H9 (cell line): ENCODE results near the gene DNASE1L3. TPM values are rescaled to one million over a fixed set of nuclear protein-coding genes. Genes with fewer than 3 reads are reported as not detected.

Experiments
- DNase-seq: peaks from one replicate; pipeline ENCODE4 v3.0.0-alpha.2; 2017
- H2AFZ ChIP-seq: one replicate; pipeline ENCODE4 v1.6.1; 2013; ENCODE audit warnings: mild to moderate bottlenecking, low read length, control low read depth, moderate library complexity
- H2AK5ac ChIP-seq: 2 replicates; pipeline ENCODE4 v1.6.1; 2013; ENCODE audit warnings: low read length, control low read depth, mixed read lengths; ENCODE audit not compliant: insufficient read length
- H2BK120ac ChIP-seq: one replicate; pipeline ENCODE4 v1.6.1; 2013; ENCODE audit warnings: low read depth, mild to moderate bottlenecking, low read length, control low read depth, inconsistent platforms; ENCODE audit not compliant: poor library complexity, severe bottlenecking
- H2BK12ac ChIP-seq: 2 replicates; pipeline ENCODE4 v1.6.1; 2013; ENCODE audit warnings: low read length, control low read depth, mixed read lengths, low read depth; ENCODE audit not compliant: insufficient read length
- H2BK15ac ChIP-seq: 2 replicates; pipeline ENCODE4 v1.6.1; 2013; ENCODE audit warnings: low read depth, low read length, control low read depth
- H2BK20ac ChIP-seq: one replicate; pipeline ENCODE4 v1.6.1; 2013; ENCODE audit warnings: low read depth, mild to moderate bottlenecking, low read length, control low read depth, inconsistent platforms; ENCODE audit not compliant: poor library complexity, severe bottlenecking
- H2BK5ac ChIP-seq: 2 replicates; pipeline ENCODE4 v1.6.1; 2013; ENCODE audit warnings: low read length, control low read depth, mixed read lengths; ENCODE audit not compliant: insufficient read length
- H3K14ac ChIP-seq: 2 replicates; pipeline ENCODE4 v1.6.1; 2013; ENCODE audit warnings: low read length, control low read depth; ENCODE audit not compliant: insufficient read depth
- H3K18ac ChIP-seq: 2 replicates; pipeline ENCODE4 v1.6.1; 2013; ENCODE audit warnings: low read depth, mild to moderate bottlenecking, mixed read lengths, low read length, control low read depth; ENCODE audit not compliant: insufficient read length
- H3K23ac ChIP-seq: 2 replicates; pipeline ENCODE4 v1.6.1; 2013; ENCODE audit warnings: low read length, control low read depth, mixed read lengths, low read depth; ENCODE audit not compliant: insufficient read length
- H3K23me2 ChIP-seq: 2 replicates; pipeline ENCODE4 v1.6.1; 2013; ENCODE audit warnings: low read depth, mild to moderate bottlenecking, mixed read lengths, low read length, control low read depth; ENCODE audit not compliant: insufficient read length, poor library complexity, severe bottlenecking
- H3K27ac ChIP-seq: 2 replicates; pipeline ENCODE4 v1.5.1; 2013; ENCODE audit warnings: low read length, control low read depth, mixed read lengths, low read depth; ENCODE audit not compliant: insufficient read length
- H3K27me3 ChIP-seq: 2 replicates; pipeline ENCODE4 v1.6.1; 2013; ENCODE audit warnings: low read length, control low read depth, inconsistent platforms; ENCODE audit not compliant: insufficient read depth
- H3K4ac ChIP-seq: 2 replicates; pipeline ENCODE4 v1.6.1; 2013; ENCODE audit warnings: low read depth, mild to moderate bottlenecking, control low read depth, inconsistent platforms, low read length, moderate library complexity
- H3K4me1 ChIP-seq: 2 replicates; pipeline ENCODE4 v1.6.1; 2013; ENCODE audit warnings: low read length, control low read depth, inconsistent platforms; ENCODE audit not compliant: insufficient read depth
- H3K4me2 ChIP-seq: 2 replicates; pipeline ENCODE4 v1.6.1; 2013; ENCODE audit warnings: low read length, control low read depth, mixed read lengths; ENCODE audit not compliant: insufficient read length, insufficient read depth
- H3K56ac ChIP-seq: 2 replicates; pipeline ENCODE4 v1.6.1; 2013; ENCODE audit warnings: low read depth, mild to moderate bottlenecking, mixed read lengths, low read length, control low read depth; ENCODE audit not compliant: insufficient read length
- H3K79me1 ChIP-seq: 2 replicates; pipeline ENCODE4 v1.6.1; 2013; ENCODE audit warnings: low read depth, mild to moderate bottlenecking, moderate library complexity, low read length, control low read depth, inconsistent platforms; ENCODE audit not compliant: insufficient read depth, poor library complexity, severe bottlenecking
- H3K79me2 ChIP-seq: 2 replicates; pipeline ENCODE4 v1.6.1; 2013; ENCODE audit warnings: low read length, control low read depth, inconsistent platforms; ENCODE audit not compliant: insufficient read depth
- H3K9ac ChIP-seq: 2 replicates; pipeline ENCODE4 v1.6.1; 2013; ENCODE audit warnings: low read length, control low read depth, mixed read lengths; ENCODE audit not compliant: insufficient read length; ENCODE audit errors: extremely low read depth
- H3K9me3 ChIP-seq: one replicate; pipeline ENCODE4 v1.6.1; 2013; ENCODE audit warnings: low read depth, low read length, inconsistent platforms; ENCODE audit not compliant: control insufficient read depth
- H3T11ph ChIP-seq: one replicate; pipeline ENCODE4 v1.6.1; 2013; ENCODE audit warnings: mild to moderate bottlenecking, low read length, control low read depth, inconsistent platforms
- H4K20me1 ChIP-seq: one replicate; pipeline ENCODE4 v1.6.1; 2013; ENCODE audit not compliant: control insufficient read depth, insufficient read length, insufficient read depth
- H4K5ac ChIP-seq: 2 replicates; pipeline ENCODE4 v1.6.1; 2013; ENCODE audit warnings: low read depth, mild to moderate bottlenecking, mixed read lengths, low read length, control low read depth; ENCODE audit not compliant: insufficient read length
- H4K8ac ChIP-seq: replicated peaks from 2 replicates; pipeline ENCODE4 v1.6.1; 2013; ENCODE audit warnings: low read length, control low read depth, mixed read lengths, low read depth; ENCODE audit not compliant: insufficient read length
- H4K91ac ChIP-seq: 2 replicates; pipeline ENCODE4 v1.6.1; 2013; ENCODE audit warnings: low read depth, mild to moderate bottlenecking, moderate library complexity, mixed read lengths, low read length, control low read depth; ENCODE audit not compliant: insufficient read length
- H3K27ac Mint-ChIP-seq, 3 experiments: 2 replicates in 2 of 3; 3 replicates in 1 of 3; pipeline ENCODE4 v1.8.0; 2020 to 2021; ENCODE audit warnings: mixed read lengths in 3 of 3, mild to moderate bottlenecking in 1 of 3, moderate library complexity in 1 of 3
- H3K27me3 Mint-ChIP-seq: 2 replicates; pipeline ENCODE4 v1.8.0; 2021; ENCODE audit warnings: low read depth, mild to moderate bottlenecking, moderate library complexity, mixed read lengths
- H3K36me3 Mint-ChIP-seq, 3 experiments: 2 replicates in 2 of 3; 3 replicates in 1 of 3; pipeline ENCODE4 v1.8.0; 2020 to 2021; ENCODE audit warnings: low read depth in 3 of 3, mixed read lengths in 3 of 3; ENCODE audit not compliant: insufficient read depth in 1 of 3
- H3K4me1 Mint-ChIP-seq, 2 experiments: 2 replicates each; pipeline ENCODE4 v1.8.0; 2020; ENCODE audit warnings: mixed read lengths in 2 of 2
- H3K4me3 Mint-ChIP-seq, 2 experiments: 2 replicates in 1 of 2; 3 replicates in 1 of 2; pipeline ENCODE4 v1.8.0; 2020 to 2021; ENCODE audit warnings: mild to moderate bottlenecking in 2 of 2, mixed read lengths in 2 of 2, moderate library complexity in 1 of 2
- H3K9me3 Mint-ChIP-seq, 2 experiments: 2 replicates in 1 of 2; 3 replicates in 1 of 2; pipeline ENCODE4 v1.8.0; 2020; ENCODE audit warnings: mild to moderate bottlenecking in 2 of 2, mixed read lengths in 2 of 2, moderate library complexity in 1 of 2
- CTCF ChIP-seq: fragments of 200-600 bp; sonication (generic); conservative IDR thresholded peaks from 3 replicates; pipeline ENCODE4 v1.8.0; 2021; ENCODE audit warnings: antibody characterized with exemption, mild to moderate bottlenecking
- WGBS: extraction: QIAGEN DNeasy Blood & Tissue Kit; methylation state at CpG from one replicate; pipeline ENCODE4 v1.1.7; 2013; ENCODE audit warnings: missing lambda C conversion rate, low lambda C conversion rate, mixed read lengths; ENCODE audit not compliant: insufficient read length; ENCODE audit errors: extremely low coverage; 5-methylcytosine and 5-hydroxymethylcytosine counted together
- total RNA-seq: library from RNA; stranded (reverse); gene quantifications from 2 replicates; pipeline ENCODE4 v1.2.1, GENCODE V29; 2021

DNASE1L3 gene
- total RNA-seq, 1 experiment from 2014 or later = not detected

GRCh38 chr3:58171126-58171525 lies 39.6 kb downstream of the DNASE1L3 start:
- H4K20me1 ChIP-seq = no peaks in the 10 kb centered on the region

More at GRCh38 chr3:58171126-58171525, 39.6 kb downstream of the DNASE1L3 start:
- H3K14ac ChIP-seq = no peak overlapping the region
- H3K9ac ChIP-seq = no peak overlapping the region
- H3K9me3 ChIP-seq = no peaks in the 10 kb centered on the region
- Mint-ChIP-seq H3K36me3 (peaks cover 8 to 36% (median 30%) of the 10 kb centered on the region in 3 experiments), H3K27ac (no peak overlapping the region; a peak in 1 of 7 replicates), H3K27me3 (no peaks in the 10 kb centered on the region), H3K4me1 (peaks cover 27 to 40% of the 10 kb centered on the region in 2 experiments), H3K4me3 (no peak overlapping the region), H3K9me3 (no peaks in the 10 kb centered on the region)
- H3K79me2 ChIP-seq = no peaks in the 10 kb centered on the region
- H2BK15ac ChIP-seq = no peak overlapping the region
- no peak overlapping the region for H2AFZ ChIP-seq
- no peak overlapping the region for H3K4ac ChIP-seq
- no peak overlapping the region for H3K23ac ChIP-seq
- peaks cover 3% of the 10 kb centered on the region; the same call in 1 of the 2 replicates for H3K4me1 ChIP-seq
- no peak overlapping the region for H4K91ac ChIP-seq
- TF ChIP-seq CTCF = no peak
- no peaks in the 10 kb centered on the region for H3K79me1 ChIP-seq
- H4K5ac ChIP-seq = no peak overlapping the region
- H2BK5ac ChIP-seq = no peak overlapping the region
- WGBS = no CpG with 5 or more reads among the region's 9 CpGs
- H3K27ac ChIP-seq = no peak overlapping the region
- no peak overlapping the region for H4K8ac ChIP-seq
- no peak overlapping the region for H2AK5ac ChIP-seq
- H3K27me3 ChIP-seq = no peaks in the 10 kb centered on the region
- H3K23me2 ChIP-seq = no peaks in the 10 kb centered on the region
- H3K18ac ChIP-seq = no peak overlapping the region
- DNase-seq = no peak
- no peak overlapping the region for H2BK12ac ChIP-seq
- H2BK20ac ChIP-seq = no peak overlapping the region
- H3T11ph ChIP-seq = no peak overlapping the region
- no peak overlapping the region for H2BK120ac ChIP-seq
- H3K56ac ChIP-seq = no peak overlapping the region
- no peak overlapping the region for H3K4me2 ChIP-seq
